Karpas-422 (cell line): Measurements from ENCODE around the gene R3HCC1L. TPM values are rescaled to one million over a fixed set of nuclear protein-coding genes. Genes with fewer than 3 reads are reported as not detected.

ENCODE experiments used
- DNase-seq: peaks from one replicate; pipeline ENCODE4 v3.0.0-alpha.2; 2015
- H2AFZ ChIP-seq: fragments of 200-600 bp; sonication (generic); 2 replicates; pipeline ENCODE4 v1.6.1; 2014; ENCODE audit warnings: antibody characterized with exemption, low read length, mixed read lengths
- H3K27ac ChIP-seq: fragments of 200-600 bp; sonication (generic); 2 replicates; pipeline ENCODE4 v1.5.1; 2014; ENCODE audit warnings: mild to moderate bottlenecking, low read length, moderate library complexity
- H3K27me3 ChIP-seq: fragments of 200-600 bp; sonication (generic); 2 replicates; pipeline ENCODE4 v1.6.1; 2014; ENCODE audit warnings: low read length, mixed read lengths
- H3K36me3 ChIP-seq: fragments of 200-600 bp; sonication (generic); 2 replicates; pipeline ENCODE4 v1.6.1; 2014; ENCODE audit warnings: low read length, mixed read lengths; ENCODE audit not compliant: insufficient read depth
- H3K4me1 ChIP-seq: fragments of 200-600 bp; sonication (generic); 2 replicates; pipeline ENCODE4 v1.6.1; 2014; ENCODE audit warnings: mild to moderate bottlenecking, low read length, mixed read lengths
- H3K4me2 ChIP-seq: fragments of 200-600 bp; sonication (generic); 2 replicates; pipeline ENCODE4 v1.6.1; 2014; ENCODE audit warnings: low read length, low read depth, mild to moderate bottlenecking; ENCODE audit not compliant: poor library complexity, severe bottlenecking
- H3K4me3 ChIP-seq: fragments of 200-600 bp; sonication (generic); 2 replicates; pipeline ENCODE4 v1.5.1; 2014; ENCODE audit warnings: mild to moderate bottlenecking, antibody characterized with exemption, low read length, mixed read lengths
- H3K79me2 ChIP-seq: fragments of 200-600 bp; sonication (generic); 2 replicates; pipeline ENCODE4 v1.6.1; 2014; ENCODE audit warnings: mild to moderate bottlenecking, low read length, mixed read lengths
- H3K9ac ChIP-seq: fragments of 200-600 bp; sonication (generic); 2 replicates; pipeline ENCODE4 v1.6.0; 2014; ENCODE audit warnings: low read length
- H3K9me2 ChIP-seq: fragments of 200-600 bp; sonication (generic), shearing (Covaris generic); replicated peaks from 2 replicates; pipeline ENCODE4 v1.6.0; 2014; ENCODE audit warnings: mild to moderate bottlenecking, low read length, moderate library complexity; ENCODE audit not compliant: insufficient read depth
- H3K9me3 ChIP-seq: fragments of 300-700, 200-600 bp; sonication (generic); 2 replicates; pipeline ENCODE4 v1.6.1; 2014; ENCODE audit warnings: low read length, mixed read lengths
- H4K20me1 ChIP-seq: fragments of 200-600 bp; sonication (generic); 2 replicates; pipeline ENCODE4 v1.6.1; 2014; ENCODE audit warnings: mild to moderate bottlenecking, antibody characterized with exemption, low read length, low read depth; ENCODE audit not compliant: insufficient read depth
- total RNA-seq: library from RNA; depleted of rRNA; stranded (reverse); fragments of >200 nt; shearing (Covaris generic); gene quantifications from 2 replicates; pipeline ENCODE4 v1.2.3, GENCODE V29; 2014; ENCODE audit warnings: low replicate concordance

R3HCC1L gene
- total RNA-seq, 1 experiment from 2014 or later: 13.3 TPM

GRCh38 chr10:98193037-98193436 lies 58.6 kb downstream of the R3HCC1L start:
- H3K9ac ChIP-seq: no peak overlapping the region
- no peaks in the 10 kb centered on the region for H4K20me1 ChIP-seq
- DNase-seq: no peak
- no peaks in the 10 kb centered on the region for H3K27me3 ChIP-seq
- H3K4me2 ChIP-seq: no peak overlapping the region
- no peak overlapping the region for H2AFZ ChIP-seq
- H3K4me1 ChIP-seq: peaks cover 8% of the 10 kb centered on the region
- no peak overlapping the region for H3K27ac ChIP-seq
- no peak overlapping the region for H3K4me3 ChIP-seq
- no peaks in the 10 kb centered on the region for H3K9me2 ChIP-seq
- H3K79me2 ChIP-seq: peaks cover 46% of the 10 kb centered on the region
- H3K9me3 ChIP-seq: no peaks in the 10 kb centered on the region
- no peaks in the 10 kb centered on the region for H3K36me3 ChIP-seq

- no peak overlapping the region for H3K4me3 ChIP-seq
- no peak for DNase-seq
- no peak overlapping the region for H3K4me2 ChIP-seq
- H3K9ac ChIP-seq: no peak overlapping the region
- H3K27me3 ChIP-seq: no peaks in the 10 kb centered on the region
- no peaks in the 10 kb centered on the region for H3K9me3 ChIP-seq
- H3K27ac ChIP-seq: no peak overlapping the region
- H3K4me1 ChIP-seq: peaks cover 8% of the 10 kb centered on the region
- H3K36me3 ChIP-seq: no peaks in the 10 kb centered on the region
- H3K9me2 ChIP-seq: no peaks in the 10 kb centered on the region
- H3K79me2 ChIP-seq: peaks cover 49% of the 10 kb centered on the region
- H2AFZ ChIP-seq: no peak overlapping the region
- H4K20me1 ChIP-seq: no peaks in the 10 kb centered on the region
Measured at GRCh38 chr10:98194633-98195032, 60.2 kb downstream of the R3HCC1L start.

- H3K36me3 ChIP-seq: no peaks in the 10 kb centered on the region
- H3K27ac ChIP-seq: no peak overlapping the region
- no peaks in the 10 kb centered on the region for H3K9me2 ChIP-seq
- no peaks in the 10 kb centered on the region for H3K27me3 ChIP-seq
- no peak overlapping the region for H3K4me3 ChIP-seq
- no peaks in the 10 kb centered on the region for H4K20me1 ChIP-seq
- no peak overlapping the region for H3K4me2 ChIP-seq
- H3K9ac ChIP-seq: no peak overlapping the region
- peaks cover 50% of the 10 kb centered on the region for H3K79me2 ChIP-seq
- H3K9me3 ChIP-seq: no peaks in the 10 kb centered on the region
- DNase-seq: no peak
- peaks cover 8% of the 10 kb centered on the region for H3K4me1 ChIP-seq
- H2AFZ ChIP-seq: no peak overlapping the region
Measured at GRCh38 chr10:98195120-98195519, 60.7 kb downstream of the R3HCC1L start.

GRCh38 chr10:98196985-98197384 lies 62.5 kb downstream of the R3HCC1L start:
- H3K79me2 ChIP-seq: peaks cover 65% of the 10 kb centered on the region
- H3K9ac ChIP-seq: no peak overlapping the region
- no peak overlapping the region for H2AFZ ChIP-seq
- H3K27me3 ChIP-seq: no peaks in the 10 kb centered on the region
- H3K9me3 ChIP-seq: no peaks in the 10 kb centered on the region
- no peak for DNase-seq
- H3K4me3 ChIP-seq: no peak overlapping the region
- H3K27ac ChIP-seq: no peak overlapping the region
- H3K36me3 ChIP-seq: no peaks in the 10 kb centered on the region
- peaks cover 17% of the 10 kb centered on the region for H3K4me1 ChIP-seq
- H3K4me2 ChIP-seq: no peak overlapping the region
- H4K20me1 ChIP-seq: no peaks in the 10 kb centered on the region
- no peaks in the 10 kb centered on the region for H3K9me2 ChIP-seq

GRCh38 chr10:98201760-98202159 lies 67.3 kb downstream of the R3HCC1L start:
- no peaks in the 10 kb centered on the region for H3K27me3 ChIP-seq
- peaks cover 16% of the 10 kb centered on the region for H3K4me1 ChIP-seq
- no peak overlapping the region for H3K4me2 ChIP-seq
- H2AFZ ChIP-seq: no peak overlapping the region
- H3K4me3 ChIP-seq: no peak overlapping the region
- H3K27ac ChIP-seq: no peak overlapping the region
- no peaks in the 10 kb centered on the region for H3K36me3 ChIP-seq
- no peaks in the 10 kb centered on the region for H3K9me2 ChIP-seq
- no peaks in the 10 kb centered on the region for H4K20me1 ChIP-seq
- peaks cover 65% of the 10 kb centered on the region for H3K79me2 ChIP-seq
- no peak overlapping the region for H3K9ac ChIP-seq
- no peak for DNase-seq
- no peaks in the 10 kb centered on the region for H3K9me3 ChIP-seq

- Histone ChIP-seq H3K9ac (no peak overlapping the region), H3K9me3 (no peaks in the 10 kb centered on the region), H2AFZ (no peak overlapping the region), H4K20me1 (no peaks in the 10 kb centered on the region), H3K36me3 (no peaks in the 10 kb centered on the region), H3K4me1 (peaks cover 16% of the 10 kb centered on the region), H3K4me2 (no peak overlapping the region), H3K27ac (no peak overlapping the region), H3K4me3 (no peak overlapping the region), H3K79me2 (peaks cover 61% of the 10 kb centered on the region), H3K9me2 (no peaks in the 10 kb centered on the region), H3K27me3 (no peaks in the 10 kb centered on the region)
- no peak for DNase-seq
Measured at GRCh38 chr10:98202378-98202777, 67.9 kb downstream of the R3HCC1L start.

GRCh38 chr10:98205351-98205750 lies 70.9 kb downstream of the R3HCC1L start:
- Histone ChIP-seq H3K27me3 (no peaks in the 10 kb centered on the region), H3K27ac (no peak overlapping the region), H3K4me1 (peaks cover 11% of the 10 kb centered on the region), H3K36me3 (no peaks in the 10 kb centered on the region; the same call in 1 of the 2 replicates), H3K9ac (no peak overlapping the region), H3K9me3 (no peaks in the 10 kb centered on the region), H3K4me2 (no peak overlapping the region), H2AFZ (no peak overlapping the region), H3K9me2 (no peaks in the 10 kb centered on the region), H3K4me3 (no peak overlapping the region), H3K79me2 (peaks cover 44% of the 10 kb centered on the region), H4K20me1 (no peaks in the 10 kb centered on the region)
- DNase-seq: no peak

GRCh38 chr10:98208925-98209324 lies 74.5 kb downstream of the R3HCC1L start:
- no peak overlapping the region for H2AFZ ChIP-seq

GRCh38 chr10:98209441-98209840 lies 75.0 kb downstream of the R3HCC1L start:
- Histone ChIP-seq H3K9me3 (no peaks in the 10 kb centered on the region), H3K27ac (no peak overlapping the region), H4K20me1 (no peaks in the 10 kb centered on the region), H3K79me2 (peaks cover 57% of the 10 kb centered on the region), H3K36me3 (peaks cover 3% of the 10 kb centered on the region; the same call in 1 of the 2 replicates), H2AFZ (no peak overlapping the region), H3K4me1 (peaks cover 5% of the 10 kb centered on the region; the same call in 1 of the 2 replicates), H3K9ac (no peak overlapping the region), H3K4me2 (no peak overlapping the region), H3K4me3 (no peak overlapping the region), H3K27me3 (no peaks in the 10 kb centered on the region), H3K9me2 (no peaks in the 10 kb centered on the region)
- DNase-seq: no peak

More at GRCh38 chr10:98208925-98209324, 74.5 kb downstream of the R3HCC1L start:
- Histone ChIP-seq H3K4me1 (peaks cover 5% of the 10 kb centered on the region; the same call in 1 of the 2 replicates), H3K36me3 (peaks cover 3% of the 10 kb centered on the region; the same call in 1 of the 2 replicates), H4K20me1 (no peaks in the 10 kb centered on the region), H3K9ac (no peak overlapping the region), H3K27ac (no peak overlapping the region), H3K9me3 (no peaks in the 10 kb centered on the region), H3K79me2 (peaks cover 52% of the 10 kb centered on the region), H3K4me2 (no peak overlapping the region), H3K9me2 (no peaks in the 10 kb centered on the region), H3K27me3 (no peaks in the 10 kb centered on the region), H3K4me3 (no peak overlapping the region)
- no peak for DNase-seq
